DOHH2 (cell line): ENCODE results near the gene RUVBL2.
A peak's percentile ranks its signal among the peaks of the same experiment; 100 is the strongest.

Experiments
- H3F3A ChIP-seq: fragments of 200-600 bp; sonication (generic), shearing (Covaris generic); 2 replicates; pipeline ENCODE4 v1.6.0; 2016; ENCODE audit warnings: antibody characterized with exemption, mild to moderate bottlenecking; ENCODE audit not compliant: control insufficient read depth, insufficient read depth
- H3K27ac ChIP-seq: fragments of 200-600 bp; sonication (generic); 2 replicates; pipeline ENCODE4 v1.5.1; 2014; ENCODE audit warnings: low read depth, mild to moderate bottlenecking, low read length, moderate library complexity
- H3K27me3 ChIP-seq: fragments of 200-600 bp; sonication (generic); 2 replicates; pipeline ENCODE4 v1.6.1; 2014; ENCODE audit warnings: mild to moderate bottlenecking, low read length, mixed read lengths; ENCODE audit not compliant: control insufficient read depth
- H3K36me3 ChIP-seq: fragments of 200-600 bp; sonication (generic); 2 replicates; pipeline ENCODE4 v1.6.1; 2014; ENCODE audit warnings: mild to moderate bottlenecking, low read length, moderate library complexity, mixed read lengths; ENCODE audit not compliant: control insufficient read depth
- H3K4me1 ChIP-seq: fragments of 200-600 bp; sonication (generic); 2 replicates; pipeline ENCODE4 v1.6.1; 2014; ENCODE audit warnings: mild to moderate bottlenecking, low read length, mixed read lengths; ENCODE audit not compliant: control insufficient read depth
- H3K4me2 ChIP-seq: fragments of 200-600 bp; sonication (generic); 2 replicates; pipeline ENCODE4 v1.6.0; 2014; ENCODE audit warnings: mild to moderate bottlenecking, low read length, moderate library complexity
- H3K4me3 ChIP-seq: fragments of 200-600 bp; sonication (generic); 2 replicates; pipeline ENCODE4 v1.5.1; 2014; ENCODE audit warnings: mild to moderate bottlenecking, low read length, mixed read lengths
- H3K79me2 ChIP-seq: fragments of 200-600 bp; sonication (generic); 2 replicates; pipeline ENCODE4 v1.6.1; 2014; ENCODE audit warnings: mild to moderate bottlenecking, low read length, mixed read lengths; ENCODE audit not compliant: control insufficient read depth
- H3K9me2 ChIP-seq: fragments of 200-600 bp; sonication (generic); replicated peaks from 2 replicates; pipeline ENCODE4 v1.6.1; 2014; ENCODE audit warnings: mild to moderate bottlenecking, low read length, mixed read lengths; ENCODE audit not compliant: control insufficient read depth
- H3K9me3 ChIP-seq: fragments of 200-600 bp; sonication (generic); 2 replicates; pipeline ENCODE4 v1.6.1; 2014; ENCODE audit warnings: antibody characterized with exemption, low read length, mixed read lengths; ENCODE audit not compliant: control insufficient read depth, insufficient read depth
- H4K20me1 ChIP-seq: fragments of 200-600 bp; sonication (generic); 2 replicates; pipeline ENCODE4 v1.6.0; 2014; ENCODE audit warnings: low read depth, mild to moderate bottlenecking, antibody characterized with exemption, low read length, moderate library complexity; ENCODE audit not compliant: control insufficient read depth, insufficient read depth
- EZH2phosphoT487 ChIP-seq: fragments of 200-600 bp; sonication (generic); IDR thresholded peaks from 2 replicates; pipeline ENCODE4 v1.6.1; 2017; ENCODE audit warnings: borderline replicate concordance, mild to moderate bottlenecking, antibody characterized with exemption, low read length, moderate library complexity, mixed read lengths
- TF ChIP-seq, protein P1 (sequence below): fragments of 200-600 bp; sonication (generic); IDR thresholded peaks from one replicate; pipeline ENCODE4 v1.5.1; 2014; ENCODE audit warnings: antibody characterized with exemption, mild to moderate bottlenecking, low read depth, low read length; ENCODE audit not compliant: poor library complexity, severe bottlenecking

The RUVBL2 gene

GRCh38 chr19:49057636-49058234, 64.0 kb downstream of the RUVBL2 start, which contains the start of gene CGB7:
Gene CGB7, minus strand, starts transcription at chr19:49057749. Its CDS starts 2,374 bp downstream, at chr19:49055375.
- no peaks in the 10 kb centered on the region for H4K20me1 ChIP-seq
- peak within 1 kb of the TSS; percentile 64; the same call in 1 of the 2 replicates for H3K4me3 ChIP-seq
- H3K4me1 ChIP-seq: peaks cover 12% of the 10 kb centered on the region
- H3K9me2 ChIP-seq: no peaks in the 10 kb centered on the region
- no peaks in the 10 kb centered on the region for H3K36me3 ChIP-seq
- no peaks in the 10 kb centered on the region for H3F3A ChIP-seq
- H3K4me2 ChIP-seq: peak within 1 kb of the TSS; percentile 65
- peaks cover 59% of the 10 kb centered on the region for H3K27me3 ChIP-seq
- H3K9me3 ChIP-seq: no peaks in the 10 kb centered on the region
- H3K79me2 ChIP-seq: no peaks in the 10 kb centered on the region
- H3K27ac ChIP-seq: no peak within 1 kb of the TSS
- no peak for TF ChIP-seq EZH2phosphoT487
- TF ChIP-seq, protein P1, sequence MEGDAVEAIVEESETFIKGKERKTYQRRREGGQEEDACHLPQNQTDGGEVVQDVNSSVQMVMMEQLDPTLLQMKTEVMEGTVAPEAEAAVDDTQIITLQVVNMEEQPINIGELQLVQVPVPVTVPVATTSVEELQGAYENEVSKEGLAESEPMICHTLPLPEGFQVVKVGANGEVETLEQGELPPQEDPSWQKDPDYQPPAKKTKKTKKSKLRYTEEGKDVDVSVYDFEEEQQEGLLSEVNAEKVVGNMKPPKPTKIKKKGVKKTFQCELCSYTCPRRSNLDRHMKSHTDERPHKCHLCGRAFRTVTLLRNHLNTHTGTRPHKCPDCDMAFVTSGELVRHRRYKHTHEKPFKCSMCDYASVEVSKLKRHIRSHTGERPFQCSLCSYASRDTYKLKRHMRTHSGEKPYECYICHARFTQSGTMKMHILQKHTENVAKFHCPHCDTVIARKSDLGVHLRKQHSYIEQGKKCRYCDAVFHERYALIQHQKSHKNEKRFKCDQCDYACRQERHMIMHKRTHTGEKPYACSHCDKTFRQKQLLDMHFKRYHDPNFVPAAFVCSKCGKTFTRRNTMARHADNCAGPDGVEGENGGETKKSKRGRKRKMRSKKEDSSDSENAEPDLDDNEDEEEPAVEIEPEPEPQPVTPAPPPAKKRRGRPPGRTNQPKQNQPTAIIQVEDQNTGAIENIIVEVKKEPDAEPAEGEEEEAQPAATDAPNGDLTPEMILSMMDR: no peak

DNA sequence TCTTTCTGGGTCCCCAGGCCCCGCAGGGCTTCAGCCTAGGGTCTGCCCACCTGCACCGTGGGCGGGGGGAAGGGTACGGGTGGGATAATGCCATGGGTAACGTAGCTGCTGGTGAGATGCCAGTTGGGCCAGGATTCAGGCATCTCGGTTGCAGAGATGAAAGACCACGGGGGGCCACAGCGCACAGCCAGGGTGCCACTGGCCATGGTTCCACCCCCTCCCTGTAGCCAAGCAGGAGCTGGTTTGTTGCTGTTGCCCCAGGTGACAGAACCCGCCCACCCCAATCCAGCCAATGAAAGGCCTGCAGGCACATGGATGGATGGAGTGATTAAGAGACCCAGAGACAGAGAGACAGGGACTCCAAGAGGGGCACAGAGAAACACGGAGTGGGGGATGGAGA, 64.9 kb downstream of the RUVBL2 start:
- H3K4me1 ChIP-seq: peaks cover 12% of the 10 kb centered on the region
- H3K4me2 ChIP-seq: no peak overlapping the region
- H3K79me2 ChIP-seq: no peaks in the 10 kb centered on the region
- no peak overlapping the region for H3K27ac ChIP-seq
- H4K20me1 ChIP-seq: no peaks in the 10 kb centered on the region
- no peak overlapping the region for H3K4me3 ChIP-seq
- no peaks in the 10 kb centered on the region for H3K9me2 ChIP-seq
- no peaks in the 10 kb centered on the region for H3K36me3 ChIP-seq
- no peaks in the 10 kb centered on the region for H3K9me3 ChIP-seq
- peaks cover 59% of the 10 kb centered on the region for H3K27me3 ChIP-seq
- TF ChIP-seq, protein P1: no peak
- TF ChIP-seq EZH2phosphoT487: no peak
- no peaks in the 10 kb centered on the region for H3F3A ChIP-seq

DNA sequence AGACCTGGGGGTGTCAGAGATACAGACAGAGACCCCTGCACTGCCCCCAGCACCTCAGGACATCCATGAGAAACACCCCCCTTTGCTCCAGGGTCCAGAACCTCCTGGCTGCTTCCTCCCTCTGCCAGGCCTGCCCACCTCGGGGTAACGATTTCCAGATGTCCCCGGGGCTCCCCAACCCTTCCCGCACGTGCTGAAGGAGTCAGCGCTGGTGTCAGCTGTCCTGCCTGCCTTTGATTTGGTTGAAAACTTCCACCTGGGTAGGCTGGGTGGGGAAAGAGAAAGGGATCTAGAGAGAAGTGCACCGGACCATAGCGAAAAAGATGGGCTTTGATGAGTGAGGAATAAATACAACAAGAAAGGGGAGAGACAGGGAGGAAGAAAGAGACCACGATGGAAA, 65.4 kb downstream of the RUVBL2 start:
- Histone ChIP-seq H4K20me1 (no peaks in the 10 kb centered on the region), H3K4me3 (no peak overlapping the region), H3F3A (no peaks in the 10 kb centered on the region), H3K36me3 (no peaks in the 10 kb centered on the region), H3K27ac (no peak overlapping the region), H3K27me3 (peaks cover 60% of the 10 kb centered on the region), H3K4me2 (no peak overlapping the region), H3K4me1 (peaks cover 12% of the 10 kb centered on the region), H3K9me2 (no peaks in the 10 kb centered on the region), H3K79me2 (no peaks in the 10 kb centered on the region), H3K9me3 (no peaks in the 10 kb centered on the region)
- TF ChIP-seq EZH2phosphoT487: no peak
- TF ChIP-seq, protein P1: no peak

DNA sequence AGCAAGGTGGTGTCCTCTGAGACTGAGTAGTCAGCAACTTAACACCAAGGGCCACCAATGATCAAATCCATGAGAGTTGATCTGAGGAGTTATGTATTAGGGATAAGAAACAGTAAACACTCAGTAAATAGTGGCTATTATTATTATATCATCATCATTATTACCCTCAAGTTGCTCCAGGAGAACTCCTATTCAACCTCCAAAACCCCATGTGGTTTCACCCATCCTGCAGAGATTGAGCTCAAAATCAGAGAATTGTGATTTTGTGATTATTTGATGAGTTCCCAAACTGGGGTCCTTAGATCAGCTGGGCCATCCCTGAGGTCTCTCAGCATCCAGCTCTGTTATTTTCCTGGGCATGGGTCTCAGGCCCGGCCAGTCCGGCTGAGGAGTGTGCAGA, 67.3 kb downstream of the RUVBL2 start:
- no peaks in the 10 kb centered on the region for H3K9me3 ChIP-seq
- no peaks in the 10 kb centered on the region for H3K79me2 ChIP-seq
- TF ChIP-seq, protein P1: no peak
- no peaks in the 10 kb centered on the region for H4K20me1 ChIP-seq
- peaks cover 66% of the 10 kb centered on the region for H3K27me3 ChIP-seq
- no peaks in the 10 kb centered on the region for H3K36me3 ChIP-seq
- no peak overlapping the region for H3K4me2 ChIP-seq
- peaks cover 10% of the 10 kb centered on the region for H3K4me1 ChIP-seq
- H3F3A ChIP-seq: no peaks in the 10 kb centered on the region
- no peak overlapping the region for H3K4me3 ChIP-seq
- no peaks in the 10 kb centered on the region for H3K9me2 ChIP-seq
- no peak overlapping the region for H3K27ac ChIP-seq
